ENCODE measurements around the gene COBL. TPM values are rescaled to one million over a fixed set of nuclear protein-coding genes. Genes with fewer than 3 reads are reported as not detected.

The COBL gene
- total and polyA plus RNA-seq, 2 experiments from 2014 or later: not detected

DNA sequence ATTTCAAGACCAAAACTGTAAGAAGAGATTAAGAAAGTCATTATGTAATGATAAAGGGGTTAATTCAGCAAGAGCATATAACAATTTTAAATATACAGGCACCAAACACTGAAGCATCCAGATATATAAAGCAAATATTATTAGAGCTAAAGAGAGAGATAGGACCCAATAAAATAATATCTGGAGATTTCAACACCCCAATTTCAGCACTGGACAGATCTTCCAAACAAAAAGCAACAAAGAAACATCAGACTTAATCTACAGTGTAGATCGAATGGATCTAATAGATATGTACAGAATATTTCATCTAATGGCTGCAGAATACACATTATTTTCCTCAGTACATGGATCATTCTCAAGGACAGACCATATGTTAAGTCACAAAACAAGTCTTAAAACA lies 151.3 kb downstream of the COBL start:
- H3K9me3 ChIP-seq (ENCODE audit: low read depth): no peaks in the 10 kb centered on the region
- no peaks in the 10 kb centered on the region for H3K9me2 ChIP-seq (ENCODE audit: insufficient read depth)
- H3K27me3 ChIP-seq (replicated peaks; ENCODE audit: insufficient read depth): no peaks in the 10 kb centered on the region
- no peaks in the 10 kb centered on the region for H4K20me1 ChIP-seq (ENCODE audit: insufficient read depth)
- H3K36me3 ChIP-seq (ENCODE audit: low read depth): no peaks in the 10 kb centered on the region
- H2AFZ ChIP-seq: no peak overlapping the region
- no peaks in the 10 kb centered on the region for H3K79me2 ChIP-seq (ENCODE audit: insufficient read depth)
- 34 to 35% methylated on average over 1 of the region's 1 CpG for WGBS, 2 experiments (ENCODE audit: low coverage in 1 of 2, low lambda C conversion rate in 2 of 2, missing lambda C conversion rate in 2 of 2)
- in situ Hi-C loops (cut with MboI): loop anchor here (25.0 kb wide), 1 partner anchor 1028 kb away; no protein-coding TSS in a partner anchor
- H3K4me3 ChIP-seq: no peak overlapping the region
- no peak overlapping the region for H3K27ac ChIP-seq
- H3F3A ChIP-seq (ENCODE audit: insufficient read depth): no peaks in the 10 kb centered on the region
- H3K4me2 ChIP-seq (ENCODE audit: unreplicated experiment): no peak overlapping the region
- H3K9ac ChIP-seq: no peak overlapping the region
- DNase-seq: no peak
- TF ChIP-seq EZH2phosphoT487 (IDR thresholded peaks at IDR 0.05; ENCODE audit: insufficient read depth, low read depth) (no peak), EZH2 (IDR thresholded peaks at IDR 0.05; ENCODE audit: insufficient read depth, poor library complexity, severe bottlenecking) (no peak)
- H3K4me1 ChIP-seq (ENCODE audit: insufficient read depth): no peaks in the 10 kb centered on the region

DNA sequence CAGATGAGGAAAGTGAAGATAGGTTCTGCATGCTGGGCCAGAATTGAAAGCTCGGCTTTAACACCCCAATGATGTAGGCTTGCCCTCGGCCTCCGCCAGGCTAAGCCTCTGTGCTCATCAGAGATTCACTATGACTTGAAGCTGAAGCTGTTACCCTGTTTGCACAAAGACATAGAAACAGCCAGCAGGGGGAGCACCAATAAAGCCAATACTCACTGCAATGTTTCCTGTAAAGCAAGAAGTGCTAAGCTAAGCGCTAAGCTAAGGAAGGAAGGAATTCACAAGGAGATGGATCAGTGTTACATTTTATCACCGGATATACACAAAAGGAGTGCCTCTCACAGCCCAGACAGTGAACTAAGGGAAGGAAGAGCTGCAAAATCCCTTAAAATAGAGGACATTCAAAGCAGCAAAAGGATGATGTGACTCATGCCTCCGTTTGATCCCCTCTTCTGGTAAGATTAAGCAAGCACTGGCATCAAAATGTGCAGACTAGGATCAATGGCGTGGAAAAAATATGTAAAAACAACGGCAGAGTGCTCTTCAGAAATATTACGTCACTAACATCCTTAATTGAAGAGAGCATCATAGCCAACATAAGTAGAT lies 153.8 kb downstream of the COBL start:
- TF ChIP-seq EZH2 (IDR thresholded peaks at IDR 0.05; ENCODE audit: insufficient read depth, poor library complexity, severe bottlenecking): no peak
- no peak for TF ChIP-seq EZH2phosphoT487 (IDR thresholded peaks at IDR 0.05; ENCODE audit: insufficient read depth, low read depth)
- DNase-seq: peak; percentile 83
- no peaks in the 10 kb centered on the region for H3K4me1 ChIP-seq (ENCODE audit: insufficient read depth)
- 0 out of 2 replicates have a peak overlapping the region, but pooled peaks have one; percentile 61 for H2AFZ ChIP-seq
- H3K27ac ChIP-seq: no peak overlapping the region
- 0 out of 2 replicates have a peak, but pooled peaks cover 12% of the 10 kb centered on the region for H3K27me3 ChIP-seq (replicated peaks; ENCODE audit: insufficient read depth)
- H3K9me2 ChIP-seq (ENCODE audit: insufficient read depth): no peaks in the 10 kb centered on the region
- no peak overlapping the region for H3K9ac ChIP-seq
- in situ Hi-C loops (cut with MboI): loop anchor here (25.0 kb wide), 1 partner anchor 1026 kb away; no protein-coding TSS in a partner anchor
- H3K4me2 ChIP-seq (ENCODE audit: unreplicated experiment): no peak overlapping the region
- H3K9me3 ChIP-seq (ENCODE audit: low read depth): no peaks in the 10 kb centered on the region
- no peaks in the 10 kb centered on the region for H3K79me2 ChIP-seq (ENCODE audit: insufficient read depth)
- 1 to 2% methylated on average over 9 of the region's 9 CpGs for WGBS, 2 experiments (ENCODE audit: low coverage in 1 of 2, low lambda C conversion rate in 2 of 2, missing lambda C conversion rate in 2 of 2)
- H3K36me3 ChIP-seq (ENCODE audit: low read depth): no peaks in the 10 kb centered on the region
- no peak overlapping the region for H3K4me3 ChIP-seq
- no peaks in the 10 kb centered on the region for H4K20me1 ChIP-seq (ENCODE audit: insufficient read depth)
- no peaks in the 10 kb centered on the region for H3F3A ChIP-seq (ENCODE audit: insufficient read depth)

DNA sequence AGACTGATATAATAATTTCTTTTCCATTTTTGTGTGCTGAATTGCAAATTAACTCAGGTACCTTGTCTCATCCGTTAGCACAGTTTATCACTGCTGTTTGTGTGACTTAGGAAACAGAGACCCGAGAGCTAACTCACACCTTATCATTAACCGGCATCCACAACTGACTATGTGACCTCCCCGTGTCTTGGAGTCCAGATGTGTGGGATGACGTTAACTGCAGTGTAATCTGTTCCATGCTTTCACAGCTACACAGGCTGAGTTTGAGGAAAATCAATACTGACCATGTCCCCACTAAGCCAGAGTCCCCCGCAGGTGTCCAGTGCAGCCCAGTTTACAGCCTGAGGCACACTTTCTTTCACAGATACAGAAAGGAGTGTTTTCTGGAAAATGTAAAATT lies 154.7 kb downstream of the COBL start:
- 66 to 73% methylated on average over 6 of the region's 6 CpGs for WGBS, 2 experiments (ENCODE audit: low coverage in 1 of 2, low lambda C conversion rate in 2 of 2, missing lambda C conversion rate in 2 of 2)
- TF ChIP-seq EZH2 (IDR thresholded peaks at IDR 0.05; ENCODE audit: insufficient read depth, poor library complexity, severe bottlenecking) (no peak), EZH2phosphoT487 (IDR thresholded peaks at IDR 0.05; ENCODE audit: insufficient read depth, low read depth) (no peak)
- Histone ChIP-seq H3K9me2 (ENCODE audit: insufficient read depth) (no peaks in the 10 kb centered on the region), H3F3A (ENCODE audit: insufficient read depth) (no peaks in the 10 kb centered on the region), H3K9ac (no peak overlapping the region), H3K36me3 (ENCODE audit: low read depth) (no peaks in the 10 kb centered on the region), H3K79me2 (ENCODE audit: insufficient read depth) (no peaks in the 10 kb centered on the region), H4K20me1 (ENCODE audit: insufficient read depth) (no peaks in the 10 kb centered on the region), H2AFZ (no peak overlapping the region), H3K27me3 (replicated peaks; ENCODE audit: insufficient read depth) (peaks cover 12% of the 10 kb centered on the region; the same call in 1 of the 2 replicates), H3K4me1 (ENCODE audit: insufficient read depth) (no peaks in the 10 kb centered on the region), H3K4me3 (no peak overlapping the region), H3K9me3 (ENCODE audit: low read depth) (no peaks in the 10 kb centered on the region), H3K4me2 (ENCODE audit: unreplicated experiment) (no peak overlapping the region), H3K27ac (no peak overlapping the region)
- no peak for DNase-seq
- in situ Hi-C loops (cut with MboI): loop anchor here (25.0 kb wide), 1 partner anchor 1025 kb away; no protein-coding TSS in a partner anchor

DNA sequence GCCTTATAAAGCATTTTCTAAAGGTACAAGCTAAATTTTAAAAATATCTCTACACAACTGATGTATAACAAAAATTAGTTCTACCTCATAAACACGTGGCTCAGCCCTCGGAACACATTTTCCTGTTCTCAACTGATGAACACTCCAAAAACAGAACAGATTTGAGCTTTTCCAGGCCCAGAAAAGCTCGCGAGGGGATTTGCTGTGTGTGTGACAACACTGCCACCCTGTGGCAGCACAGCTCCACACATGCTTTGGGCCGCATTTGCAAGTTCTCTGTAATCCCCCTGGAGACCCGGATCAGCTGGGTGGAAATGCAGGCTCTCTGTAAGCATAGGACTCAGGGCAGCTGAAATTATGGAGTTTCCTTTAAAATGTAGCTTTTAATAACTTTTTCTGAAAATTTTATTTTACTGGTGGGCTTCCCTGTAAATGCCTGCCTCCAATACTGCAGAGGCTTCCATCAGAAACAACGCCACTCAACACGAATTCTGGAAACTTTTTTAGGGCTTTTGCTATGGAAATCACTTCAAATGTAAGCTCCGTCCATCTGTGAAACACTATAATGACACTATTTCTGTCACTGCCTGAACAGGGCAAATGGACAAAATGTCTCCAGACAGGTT lies 155.5 kb downstream of the COBL start:
- H3K9me2 ChIP-seq (ENCODE audit: insufficient read depth): no peaks in the 10 kb centered on the region
- H3K27ac ChIP-seq: no peak overlapping the region
- peaks cover 19% of the 10 kb centered on the region for H3K27me3 ChIP-seq (replicated peaks; ENCODE audit: insufficient read depth)
- no peak overlapping the region for H3K9ac ChIP-seq
- no peak overlapping the region for H2AFZ ChIP-seq
- no peaks in the 10 kb centered on the region for H3K79me2 ChIP-seq (ENCODE audit: insufficient read depth)
- in situ Hi-C loops (cut with MboI): loop anchor here (25.0 kb wide), 1 partner anchor 1024 kb away; no protein-coding TSS in a partner anchor
- no peaks in the 10 kb centered on the region for H3K4me1 ChIP-seq (ENCODE audit: insufficient read depth)
- no peaks in the 10 kb centered on the region for H4K20me1 ChIP-seq (ENCODE audit: insufficient read depth)
- H3K4me2 ChIP-seq (ENCODE audit: unreplicated experiment): no peak overlapping the region
- no peak for TF ChIP-seq EZH2phosphoT487 (IDR thresholded peaks at IDR 0.05; ENCODE audit: insufficient read depth, low read depth)
- H3K36me3 ChIP-seq (ENCODE audit: low read depth): no peaks in the 10 kb centered on the region
- H3F3A ChIP-seq (ENCODE audit: insufficient read depth): no peaks in the 10 kb centered on the region
- peak; percentile 79 for DNase-seq
- WGBS, 2 experiments (ENCODE audit: low coverage in 1 of 2, low lambda C conversion rate in 2 of 2, missing lambda C conversion rate in 2 of 2): 11 to 14% methylated on average over 9 of the region's 9 CpGs
- no peak overlapping the region for H3K4me3 ChIP-seq
- no peaks in the 10 kb centered on the region for H3K9me3 ChIP-seq (ENCODE audit: low read depth)

Measured in GM23248 (cell line).